HepG2 (cell line): ENCODE results near the gene HS3ST5. TPM values are rescaled to one million over a fixed set of nuclear protein-coding genes. Genes with fewer than 3 reads are reported as not detected.

Experiments
- ATAC-seq: fragments of 200-7000 bp; cut with Tn5 transposase; 3 replicates; pipeline ENCODE4 v1.9.1; 2020; ENCODE audit warnings: mild to moderate bottlenecking, moderate library complexity
- BruUV-seq: library from RNA; stranded (reverse); fragments of 400-500 nt; replicated peaks from 2 replicates; lab custom pipeline; 2021; lab: Mats Ljungman, UMichigan
- CTCF ChIA-PET: fragments of 300-600 bp; formaldehyde crosslinking; extraction: SDS; loops from one replicate; lab custom pipeline; 2021; ENCODE audit warnings: low total read pairs, inconsistent platforms, low intra/inter-chr PET ratio; lab: Yijun Ruan, JAX
- POLR2A ChIA-PET: fragments of 350-600 bp; sonication (Branson Sonifier 250); formaldehyde crosslinking; loops from one replicate; lab custom pipeline; 2020; ENCODE audit warnings: antibody characterized with exemption, inconsistent platforms; lab: Yijun Ruan, JAX
- DNase-seq: peaks from one replicate; pipeline ENCODE4 v3.0.0-alpha.2; 2015; ENCODE audit warnings: low spot score
- FAIRE-seq: peaks from 3 replicates; lab custom pipeline; 2011; peaks lifted over from hg19 to GRCh38; lab: Jason Lieb, UNC
- H2AFZ ChIP-seq: one replicate; pipeline ENCODE4 v1.6.1; 2011; ENCODE audit warnings: low read length, inconsistent platforms
- H3K27ac ChIP-seq: fragments of 300-600 bp; 3 replicates; pipeline ENCODE4 v1.8.0; 2011; ENCODE audit warnings: mixed run types, mild to moderate bottlenecking, mixed read lengths, low read length, inconsistent platforms; ENCODE audit not compliant: insufficient read depth; ENCODE audit errors: extremely low read length
- H3K27me3 ChIP-seq, 2 experiments: fragments of 200-600 bp in 1 of 2; 2 replicates in 1 of 2; 3 replicates in 1 of 2; pipeline versions ENCODE4 v1.6.0 to v1.8.0; 2011; ENCODE audit warnings: low read length in 2 of 2, mild to moderate bottlenecking in 2 of 2, moderate library complexity in 2 of 2, inconsistent platforms in 1 of 2; ENCODE audit not compliant: insufficient read depth in 2 of 2, control insufficient read depth in 1 of 2
- H3K36me3 ChIP-seq, 2 experiments: fragments of 200-600 bp in 1 of 2; replicated peaks in 1 of 2; 2 replicates in 1 of 2; 3 replicates in 1 of 2; pipeline versions ENCODE4 v1.5.1 to v1.8.0; 2011; ENCODE audit warnings: low read length in 2 of 2, inconsistent platforms in 1 of 2; ENCODE audit not compliant: insufficient read depth in 2 of 2, control insufficient read depth in 1 of 2
- H3K4me1 ChIP-seq: 2 replicates; pipeline ENCODE4 v1.5.1; 2012; ENCODE audit warnings: low read length, inconsistent platforms; ENCODE audit not compliant: insufficient read depth
- H3K4me2 ChIP-seq: 2 replicates; pipeline ENCODE4 v1.6.0; 2011; ENCODE audit warnings: low read depth, low read length, inconsistent platforms
- H3K4me3 ChIP-seq, 3 experiments: fragments of 200-600 bp in 1 of 3; sonication (generic), shearing (Covaris generic) in 1 of 3; replicated peaks in 1 of 3; 2 replicates each; pipeline ENCODE4 v1.5.1; 2011 to 2016; ENCODE audit warnings: low read length in 3 of 3, inconsistent platforms in 2 of 3, low read depth in 2 of 3, mild to moderate bottlenecking in 2 of 3, control low read depth in 1 of 3, mixed read lengths in 1 of 3; ENCODE audit not compliant: insufficient read depth in 1 of 3
- H3K79me2 ChIP-seq: one replicate; pipeline ENCODE4 v1.6.1; 2011; ENCODE audit warnings: low read length, inconsistent platforms; ENCODE audit not compliant: insufficient read depth
- H3K9ac ChIP-seq: 2 replicates; pipeline ENCODE4 v1.6.0; 2011; ENCODE audit warnings: mild to moderate bottlenecking, low read depth, low read length, inconsistent platforms; ENCODE audit not compliant: insufficient read depth
- H3K9me3 ChIP-seq: 2 replicates; pipeline ENCODE4 v1.5.1; 2012; ENCODE audit warnings: mild to moderate bottlenecking, low read length
- H4K20me1 ChIP-seq: 2 replicates; pipeline ENCODE4 v1.6.0; 2011; ENCODE audit warnings: inconsistent platforms, mild to moderate bottlenecking, low read length, moderate library complexity; ENCODE audit not compliant: insufficient read depth
- ELF4 ChIP-seq: sonication (generic); formaldehyde crosslinking; IDR thresholded peaks from 2 replicates; pipeline ENCODE4 v1.5.0; 2020; ENCODE audit warnings: missing genetic modification reagents, mild to moderate bottlenecking, moderate library complexity, borderline replicate concordance
- POGZ ChIP-seq: sonication (generic); formaldehyde crosslinking; IDR thresholded peaks from 2 replicates; pipeline ENCODE4 v1.4.0; 2020; ENCODE audit warnings: mild to moderate bottlenecking, missing genetic modification reagents
- RBM39 ChIP-seq: fragments of 200-400 bp; formaldehyde crosslinking; IDR thresholded peaks from one replicate; pipeline ENCODE4 v1.6.1; 2018; ENCODE audit warnings: antibody characterized with exemption, mild to moderate bottlenecking, low read depth, low read length; ENCODE audit not compliant: poor library complexity, severe bottlenecking
- ZBTB42 ChIP-seq: sonication (generic); formaldehyde crosslinking; IDR thresholded peaks from 2 replicates; pipeline ENCODE4 v1.5.0; 2020; ENCODE audit warnings: mild to moderate bottlenecking, missing genetic modification reagents
- ZBTB7A ChIP-seq: sonication (generic); formaldehyde crosslinking; IDR thresholded peaks from 2 replicates; pipeline ENCODE4 v1.8.0; 2022; ENCODE audit warnings: mild to moderate bottlenecking, missing genetic modification reagents
- ZFP82 ChIP-seq: sonication (generic); formaldehyde crosslinking; IDR thresholded peaks from 2 replicates; pipeline ENCODE4 v1.5.1; 2020; ENCODE audit warnings: mild to moderate bottlenecking, missing genetic modification reagents, borderline replicate concordance
- ZFP91 ChIP-seq: sonication (generic); formaldehyde crosslinking; IDR thresholded peaks from 2 replicates; pipeline ENCODE4 v1.9.0; 2022; ENCODE audit warnings: missing genetic modification reagents, mild to moderate bottlenecking, borderline replicate concordance
- ZFYVE20 ChIP-seq: sonication (generic); formaldehyde crosslinking; IDR thresholded peaks from 2 replicates; pipeline ENCODE4 v1.8.0; 2023; ENCODE audit warnings: low read depth, mild to moderate bottlenecking, moderate library complexity, missing genetic modification reagents, borderline replicate concordance
- ZNF205 ChIP-seq: IDR thresholded peaks from 2 replicates; pipeline ENCODE4 v1.6.1; 2018; ENCODE audit warnings: missing biosample characterization, missing genetic modification reagents
- ZNF501 ChIP-seq: sonication (generic); formaldehyde crosslinking; IDR thresholded peaks from 2 replicates; pipeline ENCODE4 v1.5.1; 2020; ENCODE audit warnings: mild to moderate bottlenecking, moderate library complexity, missing genetic modification reagents
- ZNF510 ChIP-seq: sonication (generic); formaldehyde crosslinking; IDR thresholded peaks from 2 replicates; pipeline ENCODE4 v1.4.0; 2020; ENCODE audit warnings: low read depth, mild to moderate bottlenecking, missing genetic modification reagents
- ZNF567 ChIP-seq: sonication (generic); formaldehyde crosslinking; IDR thresholded peaks from 2 replicates; pipeline ENCODE4 v1.8.1; 2023; ENCODE audit warnings: mild to moderate bottlenecking, missing genetic modification reagents, borderline replicate concordance
- WGBS: methylation state at CpG from one replicate; pipeline ENCODE4 v1.1.6; 2017; ENCODE audit warnings: low lambda C conversion rate; 5-methylcytosine and 5-hydroxymethylcytosine counted together
- in situ Hi-C: cut with HindIII; loops from 2 replicates; pipeline ENCODE4 v1.10.0; 2017; ENCODE audit warnings: low pct_unique_long_range_greater_than_20kb; ENCODE audit not compliant: extremely low pct_ligation_motif_present
- intact Hi-C: fragments of 100-400 bp; cut with micrococcal nuclease; formaldehyde crosslinking; loops from one replicate; pipeline ENCODE4 v1.10.0; 2022; ENCODE audit not compliant: unreplicated experiment
- polyA plus RNA-seq, 8 experiments: library from polyadenylated mRNA; depleted of rRNA in 3 of 8; stranded (reverse) in 7 of 8; unstranded in 1 of 8; fragments of >200 nt; fragmentation: Illumina TruSeq in 4 of 8; extraction: Trizol in 4 of 8; gene quantifications; 2 replicates each; pipeline versions ENCODE4 v1.2.1 to v1.2.3, GENCODE V29; 2011 to 2016; ENCODE audit warnings: low read depth in 4 of 8, missing spikeins in 1 of 8, mixed read lengths in 1 of 8; ENCODE audit not compliant: insufficient read depth in 1 of 8
- total RNA-seq, 5 experiments: library from RNA; depleted of rRNA; stranded (reverse); fragments of >200 nt; fragmentation: Illumina TruSeq; extraction: Trizol; gene quantifications; 2 replicates each; pipeline ENCODE4 v1.2.3, GENCODE V29; 2016; ENCODE audit warnings: low read depth in 1 of 5
- TF ChIP-seq, protein P1 (sequence below): sonication (generic); formaldehyde crosslinking; IDR thresholded peaks from 2 replicates; pipeline ENCODE4 v1.4.0; 2020; ENCODE audit warnings: mild to moderate bottlenecking, missing genetic modification reagents

The HS3ST5 gene
- total and polyA plus RNA-seq, 2 of the 13 experiments (the other 11 are each of a cell fraction or from before 2014, with no cell fraction given), result 1.1 to 1.6 TPM

GRCh38 chr6:114068771-114069170, 274.1 kb downstream of the HS3ST5 start (continued):
- no peak for TF ChIP-seq POGZ
- TF ChIP-seq, all 625 proteins: peak for 0

GRCh38 chr6:114068116-114068515, 274.7 kb downstream of the HS3ST5 start:
- H3K27ac ChIP-seq, result no peak overlapping the region
- BruUV-seq, result no TSS peak
- FAIRE-seq (no peak), DNase-seq (no peak), ATAC-seq (no peak)
- H4K20me1 ChIP-seq, result no peaks in the 10 kb centered on the region
- H3K9me3 ChIP-seq, result no peaks in the 10 kb centered on the region
- 85% methylated on average over 2 of the region's 2 CpGs for WGBS
- no peak overlapping the region for H2AFZ ChIP-seq
- H3K4me3 ChIP-seq, result no peak overlapping the region
- ChIA-PET CTCF (no interaction called here), POLR2A (no interaction called here)
- in situ Hi-C loops, result no loop called here
- no peak overlapping the region for H3K9ac ChIP-seq
- H3K79me2 ChIP-seq, result no peaks in the 10 kb centered on the region
- H3K4me2 ChIP-seq, result no peak overlapping the region
- intact Hi-C loops, result no loop called here
- no peaks in the 10 kb centered on the region for H3K36me3 ChIP-seq
- no peaks in the 10 kb centered on the region for H3K27me3 ChIP-seq
- TF ChIP-seq ZNF510 (CRISPR knock-in tag), result no peak
- no peaks in the 10 kb centered on the region for H3K4me1 ChIP-seq

DNA sequence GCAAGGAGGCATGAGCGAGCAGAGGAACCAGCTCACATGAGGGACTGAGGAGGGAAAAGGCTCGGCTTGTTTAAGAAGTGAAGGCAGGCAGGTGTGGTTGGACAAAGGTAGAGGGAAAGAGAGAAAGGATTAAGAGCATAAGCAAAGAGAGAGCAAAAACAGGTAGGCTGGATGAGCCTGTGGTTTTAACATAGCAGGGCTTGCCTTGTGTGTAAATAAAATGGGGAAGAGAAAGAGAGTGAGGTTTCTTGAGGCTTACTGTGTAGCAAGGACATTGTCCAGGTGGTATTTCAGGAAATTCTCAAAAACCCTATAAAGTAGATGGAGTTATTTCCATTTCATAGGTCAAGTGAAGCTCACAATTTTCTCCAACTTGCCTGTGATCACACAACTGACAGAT, 278.0 kb downstream of the HS3ST5 start:
- no peaks in the 10 kb centered on the region for H4K20me1 ChIP-seq
- no peak overlapping the region for H3K27ac ChIP-seq
- H3K9ac ChIP-seq, result no peak overlapping the region
- H3K36me3 ChIP-seq, result no peaks in the 10 kb centered on the region
- no TSS peak for BruUV-seq
- FAIRE-seq, result no peak
- intact Hi-C loops (no loop called here), in situ Hi-C loops (no loop called here)
- no peaks in the 10 kb centered on the region for H3K4me1 ChIP-seq
- 97% methylated on average over 2 of the region's 2 CpGs for WGBS
- POLR2A ChIA-PET, result no interaction called here
- no peak overlapping the region for H3K4me2 ChIP-seq
- H3K27me3 ChIP-seq, result no peaks in the 10 kb centered on the region
- H3K79me2 ChIP-seq, result no peaks in the 10 kb centered on the region
- no peak for DNase-seq
- no peaks in the 10 kb centered on the region for H3K9me3 ChIP-seq
- H3K4me3 ChIP-seq, result no peak overlapping the region
- no peak overlapping the region for H2AFZ ChIP-seq
- CTCF ChIA-PET, result no interaction called here
- ATAC-seq, result no peak
- TF ChIP-seq RBM39 (no peak), ZFP82 (CRISPR knock-in tag) (no peak), ZNF501 (CRISPR knock-in tag) (no peak), ELF4 (CRISPR knock-in tag) (no peak), ZBTB7A (CRISPR knock-in tag) (no peak), ZNF567 (CRISPR knock-in tag) (no peak), ZFP91 (CRISPR knock-in tag) (no peak), ZNF205 (CRISPR knock-in tag) (no peak), ZFYVE20 (CRISPR knock-in tag) (no peak), ZBTB42 (CRISPR knock-in tag) (no peak)
- TF ChIP-seq, protein P1, sequence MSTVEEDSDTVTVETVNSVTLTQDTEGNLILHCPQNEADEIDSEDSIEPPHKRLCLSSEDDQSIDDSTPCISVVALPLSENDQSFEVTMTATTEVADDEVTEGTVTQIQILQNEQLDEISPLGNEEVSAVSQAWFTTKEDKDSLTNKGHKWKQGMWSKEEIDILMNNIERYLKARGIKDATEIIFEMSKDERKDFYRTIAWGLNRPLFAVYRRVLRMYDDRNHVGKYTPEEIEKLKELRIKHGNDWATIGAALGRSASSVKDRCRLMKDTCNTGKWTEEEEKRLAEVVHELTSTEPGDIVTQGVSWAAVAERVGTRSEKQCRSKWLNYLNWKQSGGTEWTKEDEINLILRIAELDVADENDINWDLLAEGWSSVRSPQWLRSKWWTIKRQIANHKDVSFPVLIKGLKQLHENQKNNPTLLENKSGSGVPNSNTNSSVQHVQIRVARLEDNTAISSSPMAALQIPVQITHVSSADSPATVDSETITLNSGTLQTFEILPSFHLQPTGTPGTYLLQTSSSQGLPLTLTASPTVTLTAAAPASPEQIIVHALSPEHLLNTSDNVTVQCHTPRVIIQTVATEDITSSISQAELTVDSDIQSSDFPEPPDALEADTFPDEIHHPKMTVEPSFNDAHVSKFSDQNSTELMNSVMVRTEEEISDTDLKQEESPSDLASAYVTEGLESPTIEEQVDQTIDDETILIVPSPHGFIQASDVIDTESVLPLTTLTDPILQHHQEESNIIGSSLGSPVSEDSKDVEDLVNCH, result no peak
